Coronary artery (tissue), 2 donors: Measurements from ENCODE around the gene GET4.

Experiments used
- DNase-seq: peaks from one replicate; pipeline ENCODE4 v3.0.0-alpha.2; 2017; ENCODE audit warnings: low spot score
- H3K27ac ChIP-seq, 2 donors: fragments of 200-600 bp; sonication (generic); one replicate each; pipeline ENCODE4 v1.5.1; 2016 to 2019
- H3K4me3 ChIP-seq: fragments of 200-600 bp; sonication (generic); 2 replicates; pipeline ENCODE4 v1.5.1; 2016; ENCODE audit warnings: mild to moderate bottlenecking, moderate library complexity
- CTCF ChIP-seq: fragments of 200-600 bp; sonication (generic); IDR thresholded peaks from one replicate; pipeline ENCODE4 v1.5.1; 2019; ENCODE audit warnings: antibody characterized with exemption

The GET4 gene

GRCh38 chr7:833601-834258 is 42.6 kb upstream of the GET4 start:
- no peak for TF ChIP-seq CTCF
- Histone ChIP-seq H3K4me3 (no peak overlapping the region), H3K27ac (peak overlapping the region; percentile 78 to 84)
- DNase-seq, result no peak

DNA sequence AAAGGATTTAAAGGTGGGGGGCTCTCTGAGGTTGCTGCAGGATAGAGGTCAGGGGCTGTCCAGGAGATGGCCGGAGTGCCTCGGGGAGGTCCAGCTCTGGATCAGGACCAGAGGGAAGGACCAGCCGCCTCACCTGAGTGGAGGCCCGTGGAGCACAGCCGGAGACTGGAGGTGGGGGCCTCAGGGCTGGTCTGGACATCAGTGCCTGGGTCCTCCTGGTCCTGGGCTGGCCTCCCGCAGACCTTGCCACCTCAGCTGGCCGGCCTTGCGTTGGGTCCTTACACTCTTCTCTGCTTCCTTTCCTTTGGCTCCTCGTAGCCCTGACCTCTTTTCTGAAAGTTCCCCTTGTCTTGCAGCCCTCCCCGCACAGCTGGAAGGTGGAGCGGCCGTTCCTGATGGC is 42.1 kb upstream of the GET4 start:
- no peak for TF ChIP-seq CTCF
- DNase-seq, result no peak
- Histone ChIP-seq H3K4me3 (no peak overlapping the region), H3K27ac (peak overlapping the region; percentile 78 to 84)

DNA sequence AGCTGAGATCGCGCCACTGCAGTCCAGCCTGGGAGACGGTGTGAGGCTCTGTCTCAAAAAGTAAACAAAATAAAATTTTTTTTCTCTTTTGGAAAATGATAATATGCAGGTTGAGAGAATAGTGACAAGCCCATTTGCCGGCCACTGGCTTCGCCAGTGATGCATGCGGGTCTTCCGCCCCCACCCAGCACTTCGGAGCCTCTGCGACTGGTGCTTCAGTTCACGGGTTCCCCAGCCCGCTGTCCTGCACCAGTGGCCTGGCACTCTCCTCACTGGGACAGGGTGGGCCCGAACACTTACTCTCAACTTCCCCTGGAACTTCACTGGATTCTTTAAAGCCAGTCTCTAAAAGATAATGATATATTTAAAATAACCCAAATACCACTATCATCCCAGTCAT is 41.3 kb upstream of the GET4 start:
- no peak for TF ChIP-seq CTCF
- DNase-seq, result no peak
- Histone ChIP-seq H3K27ac (peak overlapping the region; percentile 78 to 84), H3K4me3 (no peak overlapping the region)

DNA sequence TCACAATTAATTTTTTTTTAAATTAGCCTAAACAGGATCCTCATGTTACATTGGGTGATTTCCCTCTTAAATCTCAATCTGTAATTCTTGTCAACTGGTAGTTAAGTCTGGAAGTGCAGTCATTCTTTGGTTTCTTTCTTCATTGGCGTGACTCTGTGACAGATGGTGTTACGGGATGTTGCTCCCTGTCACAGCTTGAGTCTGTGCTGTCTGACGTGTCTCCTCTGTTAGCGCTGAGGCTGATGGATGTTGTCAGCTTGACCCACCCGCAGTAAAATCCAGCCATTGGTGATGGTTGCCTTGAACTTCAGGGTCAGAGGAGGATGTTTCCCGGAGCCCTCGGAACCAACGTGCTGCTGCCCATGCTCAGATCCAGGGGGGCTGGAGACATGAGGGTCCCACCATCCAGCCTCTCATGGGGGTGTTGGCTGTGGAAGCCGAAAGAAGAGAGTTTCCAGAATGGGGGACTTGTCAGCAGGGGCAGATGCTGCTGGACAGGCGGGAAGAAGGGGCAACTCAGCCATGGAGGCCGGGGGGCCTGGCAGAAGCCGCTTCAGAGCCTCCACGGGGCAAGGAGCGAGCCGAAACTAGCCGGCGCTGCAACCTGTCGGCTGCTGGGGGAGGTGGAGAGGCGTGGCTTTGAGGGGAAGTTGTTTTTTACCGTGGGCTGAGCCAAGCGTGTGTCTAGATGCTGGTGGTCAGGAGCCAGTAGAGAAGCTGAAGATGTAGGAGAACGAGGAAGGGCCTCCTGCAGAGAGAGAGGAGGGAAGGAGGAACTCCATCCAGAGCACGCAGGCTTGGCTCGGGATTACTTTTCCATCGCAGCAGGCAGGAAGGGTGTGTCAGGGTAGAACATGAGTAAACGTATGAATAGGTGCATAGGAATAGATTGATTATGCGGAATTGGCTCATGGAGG is 40.6 kb upstream of the GET4 start:
- Histone ChIP-seq H3K4me3 (no peak overlapping the region), H3K27ac (peak overlapping the region; percentile 58 to 88)

DNA sequence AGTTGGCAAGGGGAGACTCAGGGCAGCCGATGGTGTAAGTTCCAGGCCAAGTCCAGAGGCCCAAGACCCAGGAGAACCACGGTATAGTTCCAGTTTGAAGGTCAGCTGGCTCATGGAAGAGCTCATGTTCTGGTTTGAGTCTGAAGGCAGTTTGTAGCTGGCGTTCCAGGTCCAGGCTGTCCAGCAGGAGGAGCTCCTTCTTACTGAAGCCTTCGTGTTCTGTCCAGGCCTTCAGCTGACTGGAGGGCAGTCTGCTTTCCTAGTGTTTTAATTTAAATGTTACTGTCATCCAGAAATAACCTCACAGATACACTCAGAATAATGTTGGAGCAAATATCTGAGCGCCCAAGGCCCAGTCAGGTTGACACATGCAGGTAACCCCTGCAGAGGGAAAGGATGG is 39.9 kb upstream of the GET4 start:
- Histone ChIP-seq H3K4me3 (no peak overlapping the region), H3K27ac (peak overlapping the region; percentile 58 to 88)
- TF ChIP-seq CTCF, result peak; percentile 47
- DNase-seq, result no peak

More for the DNA sequence above, 40.6 kb upstream of the GET4 start:
- DNase-seq, result no peak
- TF ChIP-seq CTCF, result no peak

DNA sequence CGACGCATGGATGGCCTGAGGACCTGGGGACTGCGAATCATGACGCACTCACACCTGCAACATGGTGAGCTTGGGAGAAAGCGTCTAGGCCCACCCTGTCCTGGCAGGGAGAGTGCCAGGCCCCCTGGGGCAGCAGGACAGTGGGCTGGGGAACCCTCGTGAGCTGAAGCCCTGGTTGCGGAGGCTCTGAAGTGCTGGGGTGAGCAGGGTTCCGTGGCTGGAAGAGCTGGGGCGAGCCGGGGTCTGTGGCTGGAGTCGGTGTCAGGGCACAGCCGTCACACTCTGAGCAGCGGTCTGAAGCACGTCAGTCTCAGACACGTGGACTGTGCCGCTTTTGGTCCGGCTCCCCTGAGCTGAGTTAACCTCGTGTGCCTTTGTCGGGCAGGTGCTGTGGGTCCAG is 39.4 kb upstream of the GET4 start:
- no peak for TF ChIP-seq CTCF
- Histone ChIP-seq H3K4me3 (no peak overlapping the region), H3K27ac (peak overlapping the region; percentile 58 to 88)
- DNase-seq, result no peak
